Measurements from ENCODE around the gene PHYH.

Gene PHYH

DNA sequence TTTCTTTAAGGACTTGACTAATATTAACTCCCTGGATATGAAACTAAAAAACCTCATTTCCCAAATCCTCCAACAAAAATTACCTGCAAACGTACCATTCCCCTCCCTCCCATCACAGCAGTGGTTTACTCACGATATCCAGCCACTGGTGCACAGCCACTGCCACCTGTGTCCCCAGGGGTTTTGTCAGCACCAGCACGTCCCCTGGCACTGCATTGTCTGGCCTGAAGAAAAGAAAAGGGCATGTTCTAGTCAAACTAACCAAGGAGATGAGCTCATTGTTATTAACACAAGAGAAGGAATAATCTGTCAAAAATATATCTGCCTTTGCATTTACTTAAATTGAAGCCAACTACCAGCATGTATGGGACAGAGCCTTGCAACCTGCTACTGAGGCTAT is 29.7 kb upstream of the PHYH start:
- TF ChIP-seq, protein P1, sequence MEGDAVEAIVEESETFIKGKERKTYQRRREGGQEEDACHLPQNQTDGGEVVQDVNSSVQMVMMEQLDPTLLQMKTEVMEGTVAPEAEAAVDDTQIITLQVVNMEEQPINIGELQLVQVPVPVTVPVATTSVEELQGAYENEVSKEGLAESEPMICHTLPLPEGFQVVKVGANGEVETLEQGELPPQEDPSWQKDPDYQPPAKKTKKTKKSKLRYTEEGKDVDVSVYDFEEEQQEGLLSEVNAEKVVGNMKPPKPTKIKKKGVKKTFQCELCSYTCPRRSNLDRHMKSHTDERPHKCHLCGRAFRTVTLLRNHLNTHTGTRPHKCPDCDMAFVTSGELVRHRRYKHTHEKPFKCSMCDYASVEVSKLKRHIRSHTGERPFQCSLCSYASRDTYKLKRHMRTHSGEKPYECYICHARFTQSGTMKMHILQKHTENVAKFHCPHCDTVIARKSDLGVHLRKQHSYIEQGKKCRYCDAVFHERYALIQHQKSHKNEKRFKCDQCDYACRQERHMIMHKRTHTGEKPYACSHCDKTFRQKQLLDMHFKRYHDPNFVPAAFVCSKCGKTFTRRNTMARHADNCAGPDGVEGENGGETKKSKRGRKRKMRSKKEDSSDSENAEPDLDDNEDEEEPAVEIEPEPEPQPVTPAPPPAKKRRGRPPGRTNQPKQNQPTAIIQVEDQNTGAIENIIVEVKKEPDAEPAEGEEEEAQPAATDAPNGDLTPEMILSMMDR (IDR thresholded peaks at IDR 0.05): no peak

GRCh38 chr10:13328613-13329012 is 28.7 kb upstream of the PHYH start:
- TF ChIP-seq, protein P1 (IDR thresholded peaks at IDR 0.05): no peak

- TF ChIP-seq, protein P1 (IDR thresholded peaks at IDR 0.05): no peak
Observed at GRCh38 chr10:13328126-13328525, 28.3 kb upstream of the PHYH start.

DNA sequence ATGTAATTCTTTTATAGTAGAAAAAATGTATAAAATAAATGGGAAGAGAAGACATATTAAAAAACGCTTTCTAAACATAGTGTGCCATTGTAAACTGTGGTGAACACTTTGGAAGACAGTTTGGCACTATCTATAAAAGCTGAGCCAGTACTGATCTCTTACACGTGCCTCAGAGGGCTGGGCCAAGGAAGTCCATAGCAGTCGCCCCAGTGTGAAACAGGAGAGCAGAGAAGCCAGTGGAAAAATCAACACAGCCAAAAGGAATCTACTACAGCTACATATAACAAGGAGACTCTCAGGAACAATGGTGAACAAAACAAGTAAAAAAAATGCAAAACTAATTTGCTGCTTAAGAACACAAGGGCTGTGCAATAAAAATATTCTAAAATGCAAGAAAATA is 27.7 kb upstream of the PHYH start:
- TF ChIP-seq, protein P1 (IDR thresholded peaks at IDR 0.05): no peak

GRCh38 chr10:13322615-13323148 is 22.8 kb upstream of the PHYH start:
- TF ChIP-seq, protein P1 (IDR thresholded peaks at IDR 0.05): no peak

DNA sequence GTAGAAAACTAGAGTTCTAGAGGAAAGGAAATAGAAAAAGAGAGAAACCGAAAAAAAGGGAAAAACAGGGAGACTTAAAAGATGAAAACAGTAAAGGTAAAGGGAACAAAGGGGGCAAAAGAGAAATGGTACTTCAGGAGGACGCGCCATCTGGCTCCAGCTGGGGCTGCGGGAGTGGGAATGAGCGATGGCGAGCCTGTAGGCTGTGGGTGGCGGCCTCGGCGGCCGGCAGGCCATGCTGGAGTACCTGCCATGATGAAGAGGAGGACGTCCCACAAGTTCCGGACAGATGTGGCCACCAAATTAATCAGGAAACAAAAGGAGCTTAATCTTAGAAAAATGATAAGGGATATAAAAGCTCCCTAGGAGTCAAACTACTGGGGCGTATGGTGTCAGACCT is 21.7 kb upstream of the PHYH start:
- TF ChIP-seq, protein P1 (IDR thresholded peaks at IDR 0.05): no peak

GRCh38 chr10:13319166-13319565 is 19.3 kb upstream of the PHYH start:
- TF ChIP-seq, protein P1 (IDR thresholded peaks at IDR 0.05): no peak

GRCh38 chr10:13317474-13317873 is 17.6 kb upstream of the PHYH start:
- TF ChIP-seq, protein P1 (IDR thresholded peaks at IDR 0.05): no peak

Data from LNCAP (cell line).